ENCODE results near the gene NLRP6. TPM values are rescaled to one million over a fixed set of nuclear protein-coding genes. Genes with fewer than 3 reads are reported as not detected.

NLRP6 gene
- total and polyA plus RNA-seq, 2 donors (not counting 1 experiment from before 2014, with no cell fraction given) = 1.4 to 2.7 TPM

- H3K9ac ChIP-seq (ENCODE audit: low read length) = no peak overlapping the region
- TF ChIP-seq CTCF (IDR thresholded peaks at IDR 0.05) (no peak), EZH2 (IDR thresholded peaks at IDR 0.05; ENCODE audit: borderline replicate concordance, insufficient read depth, low read depth, low read length, poor library complexity, severe bottlenecking) (no peak)
- Mint-ChIP-seq H3K27ac (peak overlapping the region; percentile 20), H3K4me1 (peaks cover 49% of the 10 kb centered on the region), H3K4me3 (peak overlapping the region; percentile 59), H3K27me3 (no peaks in the 10 kb centered on the region), H3K9me3 (ENCODE audit: insufficient read depth) (no peaks in the 10 kb centered on the region)
- intact Hi-C loops (cut with micrococcal nuclease) = no loop called here
- no peaks in the 10 kb centered on the region for H3K27me3 ChIP-seq (replicated peaks in 1 of 4; ENCODE audit: control extremely low read depth in 1 of 4, control insufficient read depth in 3 of 4, insufficient read depth in 4 of 4, low read length in 3 of 4)
- H3K4me3 ChIP-seq (ENCODE audit: control extremely low read depth in 1 of 5, extremely low read depth in 1 of 5, insufficient read depth in 1 of 5, low read depth in 2 of 5, low read length in 4 of 5) = peak overlapping the region in 1 of 5 experiments; percentile 6
- H3K9me3 ChIP-seq (ENCODE audit: control extremely low read depth in 1 of 3, control insufficient read depth in 2 of 3, insufficient read depth in 1 of 3, low read length in 2 of 3) = peaks cover 0 to 13% (median 0%) of the 10 kb centered on the region in 3 donors
- H2AFZ ChIP-seq (ENCODE audit: insufficient read depth, low read depth, low read length, poor library complexity, severe bottlenecking) = peak overlapping the region; percentile 28
- ChIA-PET CTCF (interaction anchor here (1.0 to 4.4 kb wide), 5 partner anchors 18 to 114 kb away, joined by 3 to 23 read pairs (median 7); no protein-coding TSS in a partner anchor), POLR2A (interaction anchor here (0.5 kb wide), 1 partner anchor 43 kb away, joined by 3 read pairs; no protein-coding TSS in a partner anchor)
- ATAC-seq (ENCODE audit: low read depth) = no peak
- peaks cover 30 to 48% of the 10 kb centered on the region in 2 donors for H3K4me1 ChIP-seq (ENCODE audit: control insufficient read depth in 2 of 2, insufficient read depth in 2 of 2, low read length in 2 of 2)
- no peaks in the 10 kb centered on the region for H3K36me3 ChIP-seq (replicated peaks in 1 of 2; ENCODE audit: control extremely low read depth in 1 of 2, control insufficient read depth in 1 of 2, extremely low read depth in 1 of 2, insufficient read depth in 2 of 2, low read length in 1 of 2)
- no peaks in the 10 kb centered on the region for H4K20me1 ChIP-seq (ENCODE audit: control insufficient read depth, insufficient read depth, low read length, poor library complexity, severe bottlenecking)
- peak overlapping the region; percentile 58 for H3K4me2 ChIP-seq (replicated peaks; ENCODE audit: low read depth, low read length, poor library complexity, severe bottlenecking)
- no peak overlapping the region for H3K27ac ChIP-seq (ENCODE audit: low read length in 2 of 2)
- no peaks in the 10 kb centered on the region for H3K79me2 ChIP-seq (ENCODE audit: control insufficient read depth, insufficient read depth, low read length)
- no peak for DNase-seq
- WGBS (ENCODE audit: insufficient coverage) = 65% methylated on average over 25 of the region's 34 CpGs
Observed at GRCh38 chr11:330694-331357, 52.6 kb downstream of the NLRP6 start.

Measured in B cell (primary cell).